Testis (tissue), 2 donors: Measurements from ENCODE around the gene ADAMTS7.

Experiments
- CTCF ChIP-seq, 3 experiments: fragments of 450-650 bp in 2 of 3; fragments of 200-600 bp in 1 of 3; sonication (generic) in 1 of 3; IDR thresholded peaks; one replicate each; pipeline ENCODE4 v1.5.1; 2016 to 2019; ENCODE audit warnings: antibody characterized with exemption in 3 of 3, mild to moderate bottlenecking in 2 of 3, moderate library complexity in 1 of 3
- POLR2A ChIP-seq: fragments of 450-650 bp; IDR thresholded peaks from one replicate; pipeline ENCODE4 v1.6.1; 2017; ENCODE audit warnings: antibody characterized with exemption, mild to moderate bottlenecking, moderate library complexity

- TF ChIP-seq POLR2A (no peak), CTCF (IDR thresholded peaks at IDR 0.05) (no peak)
Measured at GRCh38 chr15:78855746-78856145, 44.5 kb upstream of the ADAMTS7 start.
